Spleen (tissue), 7 donors: ENCODE data around the gene NPC1.

Source experiments
- CTCF ChIP-seq, 11 experiments: fragments of 200-600 bp in 7 of 11; fragments of 450-650 bp in 4 of 11; sonication (generic) in 4 of 11; IDR thresholded peaks in 8 of 11; conservative IDR thresholded peaks in 3 of 11; 1 replicate in 7 of 11; 2 replicates in 4 of 11; pipeline versions ENCODE4 v1.4.0 to v1.8.0; 2016 to 2021; ENCODE audit warnings: antibody characterized with exemption in 11 of 11, inconsistent platforms in 4 of 11, mild to moderate bottlenecking in 1 of 11
- POLR2AphosphoS5 ChIP-seq, 3 donors: sonication (generic); formaldehyde crosslinking; IDR thresholded peaks; one replicate each; pipeline ENCODE4 v1.5.1; 2017; ENCODE audit warnings: antibody characterized with exemption in 3 of 3
- donor health status: DM: no; HTN: no; CAD: no; lungs with moderate emphysema.
- donor health status: DM: no; HTN: no; CAD: no.
- donor health status: DM: no; HTN: no; CAD: no.

DNA sequence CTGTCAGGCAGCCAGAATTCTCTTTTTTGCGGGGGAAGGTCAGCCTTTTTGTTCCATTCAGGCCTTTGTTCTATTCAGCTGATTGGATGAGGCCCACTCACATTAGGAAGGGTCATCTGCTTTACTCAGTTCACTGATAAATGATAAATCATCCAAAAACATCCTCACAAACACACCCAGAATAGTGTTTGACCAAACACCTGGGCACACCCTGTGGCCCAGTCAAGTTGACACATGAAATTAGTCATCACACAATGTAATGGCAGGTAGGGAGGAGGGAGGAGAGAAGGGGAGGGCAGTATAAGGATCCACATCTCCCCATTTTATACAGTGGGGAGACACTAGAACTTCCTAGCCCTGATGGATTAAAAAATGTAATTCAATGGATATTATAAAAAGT is 91.3 kb downstream of the NPC1 start:
- TF ChIP-seq CTCF (IDR thresholded peaks at IDR 0.05 in 8 of 11, conservative IDR thresholded peaks at IDR 0.05 in 3 of 11), result no peak
- TF ChIP-seq POLR2AphosphoS5 (IDR thresholded peaks at IDR 0.05), result no peak
